NCI-H146 treated with DMSO at 0.1 percent for 48 hours (cell line): ENCODE data around the gene TMEM44.
"Not testable (repeated sequence)": the region's sequence is repeated elsewhere in the genome, so short reads cannot be mapped to it uniquely, and the experiment has no call there.

Experiments used
- DNase-seq: peaks from one replicate; lab custom pipeline; 2025; ENCODE audit not compliant: unreplicated experiment; lab: John Stamatoyannopoulos, UW

Gene TMEM44

GRCh38 chr3:194647747-194648146 is 14.5 kb upstream of the TMEM44 start:
- DNase-seq: no peak

GRCh38 chr3:194642769-194643168 is 9.6 kb upstream of the TMEM44 start:
- no peak for DNase-seq

DNA sequence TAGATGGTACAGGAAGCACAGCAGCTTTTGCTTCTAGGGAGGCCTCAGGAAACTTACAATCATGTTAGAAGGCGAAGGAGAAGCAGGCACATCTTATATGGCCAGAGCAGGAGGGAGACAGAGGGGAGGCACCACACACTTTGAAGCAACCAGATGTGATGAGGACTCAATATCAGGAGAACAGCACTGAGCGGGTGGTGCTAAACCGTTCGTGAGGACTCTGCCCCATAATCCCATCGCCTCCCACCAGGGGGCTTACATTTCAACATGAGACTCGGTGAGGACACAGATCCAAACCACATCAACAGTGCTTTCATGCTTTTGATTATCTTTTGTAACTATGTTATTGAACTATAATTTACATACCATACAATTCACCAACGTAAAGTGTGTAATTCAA is 7.6 kb upstream of the TMEM44 start:
- DNase-seq: no peak

- DNase-seq: no peak
Measured at GRCh38 chr3:194638991-194639605, 5.9 kb upstream of the TMEM44 start.

DNA sequence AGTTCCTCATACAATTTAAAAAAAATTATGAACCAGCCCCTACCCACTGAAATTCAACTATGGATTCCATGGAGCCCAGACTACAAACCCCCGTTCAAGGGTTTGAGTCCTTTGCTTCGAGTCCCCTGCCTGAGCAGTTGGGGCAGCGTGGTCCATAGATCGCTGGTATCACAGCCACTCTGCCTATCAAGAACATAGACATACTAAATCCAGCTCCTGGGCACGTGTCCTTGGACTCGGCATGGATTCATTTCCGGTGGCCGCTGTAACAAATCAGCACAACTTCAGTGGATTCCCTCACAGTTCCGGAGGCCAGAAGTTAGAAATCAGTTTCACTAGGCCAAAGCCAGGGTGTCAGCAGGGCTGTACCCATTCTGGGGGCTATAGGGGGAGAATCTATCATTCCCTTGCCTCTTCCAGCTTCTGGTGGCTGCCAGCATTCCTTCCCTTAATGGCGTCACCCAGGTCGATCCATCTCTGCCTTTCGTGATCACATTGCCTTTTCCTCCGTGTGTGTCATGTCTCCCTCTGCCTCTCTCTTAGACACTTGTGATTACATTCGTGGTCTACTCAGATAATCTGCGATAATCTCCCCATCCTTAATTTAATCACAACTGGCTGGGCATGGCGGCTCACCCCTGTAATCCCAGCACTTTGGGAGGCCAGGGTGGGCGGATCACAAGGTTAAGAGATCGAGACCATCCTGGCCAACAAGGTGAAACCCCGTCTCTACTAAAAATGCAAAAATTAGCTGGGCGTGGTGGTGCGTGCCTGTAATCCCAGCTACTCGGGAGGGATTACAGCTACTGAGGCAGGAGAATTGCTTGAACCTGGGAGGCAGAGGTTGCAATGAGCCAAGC is 4.6 kb upstream of the TMEM44 start:
- no peak for DNase-seq

- no peak for DNase-seq
Measured at GRCh38 chr3:194637066-194637465, 3.8 kb upstream of the TMEM44 start.

DNA sequence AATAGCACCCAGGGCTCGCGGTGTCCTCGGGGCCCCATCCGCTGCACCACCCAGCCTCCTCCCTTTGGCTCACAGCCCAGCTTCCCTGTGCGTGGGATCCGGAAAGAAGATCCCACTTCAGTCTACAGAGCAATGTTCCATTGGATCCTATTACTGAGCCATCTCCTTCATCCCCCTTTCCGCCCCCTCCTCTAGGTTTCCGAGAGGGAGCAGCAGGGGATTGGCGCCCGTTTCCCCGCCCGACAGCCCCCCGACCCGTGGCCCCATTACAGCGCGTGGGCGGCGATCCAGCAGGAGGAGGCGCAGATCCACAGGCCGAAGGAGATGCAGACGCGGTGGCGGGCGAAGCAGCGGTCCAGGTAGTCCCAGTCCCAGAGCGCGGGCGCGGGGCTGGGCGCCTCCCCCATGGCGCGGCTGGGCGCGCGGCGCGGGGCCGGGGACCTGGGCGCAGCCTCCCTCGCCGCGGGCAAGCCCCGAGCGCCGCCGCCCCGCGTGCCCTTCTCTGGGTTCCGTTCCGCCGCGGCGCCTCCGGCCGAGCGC is 340 bp downstream of the TMEM44 start:
- peak; percentile 77 for DNase-seq

DNA sequence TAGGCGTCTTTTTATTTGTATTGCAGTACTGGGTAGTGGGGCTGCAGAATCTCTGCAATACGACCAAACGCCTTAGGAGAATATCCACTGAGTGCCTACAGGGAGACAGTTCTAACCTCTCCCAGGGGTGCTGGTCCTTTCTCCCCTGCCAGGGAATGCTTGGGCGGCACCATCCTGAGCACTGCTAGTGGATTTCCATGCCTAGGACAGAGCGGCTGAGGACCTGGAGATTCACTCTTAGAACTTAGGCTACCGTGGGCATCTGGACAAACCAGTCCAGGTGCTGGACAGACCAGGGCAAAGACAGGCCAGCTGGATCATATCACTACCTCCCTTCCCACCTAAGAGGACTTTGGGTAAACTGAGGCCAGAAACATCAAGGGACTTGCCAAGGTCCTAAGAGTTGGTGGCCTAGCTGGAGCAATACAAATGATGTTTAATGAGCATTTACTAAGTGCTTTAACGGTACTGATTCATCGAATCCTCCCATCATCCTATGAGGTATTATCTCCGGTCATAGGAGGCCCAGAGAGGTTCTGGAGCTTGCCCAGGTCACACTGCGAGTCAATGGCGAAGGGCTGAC is 902 bp downstream of the TMEM44 start:
- DNase-seq: no peak

DNA sequence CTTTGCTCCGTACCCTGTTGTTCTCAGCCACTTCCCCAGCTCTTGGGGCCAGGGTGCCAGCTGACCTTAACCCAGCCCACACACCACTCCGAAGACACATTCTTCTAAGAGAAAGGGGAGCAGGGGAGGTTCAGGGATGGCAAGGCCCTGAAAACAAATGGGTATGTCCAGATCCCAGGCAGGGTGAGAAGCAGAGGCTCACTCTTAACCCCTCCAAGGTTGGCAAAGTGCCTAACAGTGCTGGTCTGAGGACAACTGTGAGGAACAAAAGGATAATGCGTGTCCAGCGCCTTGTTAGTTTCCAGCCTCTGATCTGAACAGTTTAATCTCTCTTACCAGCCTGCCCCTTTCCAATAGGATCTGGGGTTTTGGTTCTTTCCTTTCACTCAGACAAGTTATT is 1.5 kb downstream of the TMEM44 start:
- DNase-seq: no peak

DNA sequence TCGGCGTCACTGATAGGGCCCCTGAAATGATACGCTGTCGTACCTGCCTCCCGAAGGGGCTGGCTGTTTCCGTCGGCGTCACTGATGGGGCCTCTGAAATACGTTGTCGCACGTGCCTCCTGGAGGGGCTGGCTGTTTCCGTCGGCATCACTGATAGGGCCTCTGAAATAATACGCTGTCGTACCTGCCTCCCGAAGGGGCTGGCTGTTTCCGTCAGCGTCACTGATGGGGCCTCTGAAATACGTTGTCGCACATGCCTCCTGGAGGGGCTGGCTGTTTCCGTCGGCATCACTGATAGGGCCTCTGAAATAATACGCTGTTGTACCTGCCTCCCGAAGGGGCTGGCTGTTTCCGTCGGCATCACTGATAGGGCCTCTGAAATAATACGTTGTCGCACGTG is 2.5 kb downstream of the TMEM44 start:
- not testable (repeated sequence) for DNase-seq

DNA sequence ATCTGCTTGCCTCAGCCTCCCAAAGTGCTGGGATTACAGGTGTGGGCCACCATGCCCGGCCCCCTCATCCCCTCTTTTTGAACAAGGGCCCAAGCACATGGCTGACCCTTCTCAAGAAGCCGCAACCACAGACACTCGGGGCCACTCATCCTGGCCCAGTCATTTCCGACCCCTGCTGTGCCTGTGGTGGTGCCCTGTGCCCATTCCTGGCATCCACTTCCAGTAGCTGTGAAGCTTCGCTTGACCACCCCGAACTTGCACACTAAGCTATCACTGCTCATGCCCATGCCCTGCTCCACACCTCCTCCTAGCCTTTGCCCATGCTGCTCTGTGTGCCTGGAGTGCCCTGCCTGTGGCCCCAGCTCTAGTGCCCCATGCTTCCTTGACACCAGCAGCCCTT is 8.3 kb downstream of the TMEM44 start:
- DNase-seq: no peak

GRCh38 chr3:194623449-194624290 is 9.5 kb downstream of the TMEM44 start:
- DNase-seq: no peak

- DNase-seq: no peak
Measured at GRCh38 chr3:194622621-194623340, 10.4 kb downstream of the TMEM44 start.

- DNase-seq: no peak
Measured at GRCh38 chr3:194621947-194622346, 11.3 kb downstream of the TMEM44 start.

- no peak for DNase-seq
Measured at GRCh38 chr3:194620196-194620595, 13.0 kb downstream of the TMEM44 start.

GRCh38 chr3:194619741-194620140 is 13.5 kb downstream of the TMEM44 start:
- no peak for DNase-seq

DNA sequence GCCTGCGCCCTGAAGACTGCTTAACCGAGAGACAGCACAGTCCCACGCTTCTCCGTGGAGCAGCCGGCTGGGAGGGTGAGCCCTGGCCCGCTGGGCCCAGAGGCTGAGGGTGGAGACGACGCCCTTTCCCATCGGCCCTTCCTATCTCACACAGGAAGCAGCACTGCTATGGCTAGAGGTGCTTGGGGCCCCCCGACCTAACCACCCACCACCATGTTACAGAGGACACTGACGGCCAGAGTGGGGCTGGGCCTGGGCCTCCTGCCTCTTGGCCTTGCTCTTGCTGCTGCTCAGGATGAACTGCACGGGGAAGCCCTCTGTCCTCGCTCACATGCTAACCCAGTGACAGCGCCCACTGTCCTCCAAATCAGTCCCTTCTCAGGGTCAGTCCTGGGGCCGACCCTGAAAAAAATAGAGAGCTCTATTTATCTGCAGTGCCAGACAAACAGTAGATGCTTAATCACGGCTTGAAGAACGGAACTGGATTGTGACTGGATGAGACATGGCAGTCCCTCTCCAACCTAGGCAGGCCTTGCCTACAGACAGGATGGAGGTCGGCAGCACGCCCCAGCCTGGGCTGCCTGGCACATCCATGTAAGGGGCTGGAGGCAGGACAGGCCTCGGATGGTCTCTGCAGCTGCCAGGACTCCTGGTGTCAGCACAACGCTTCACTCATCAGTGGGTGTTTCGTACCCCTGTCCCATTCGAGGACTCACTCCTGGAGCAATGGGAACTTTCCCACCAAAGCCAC is 14.2 kb downstream of the TMEM44 start:
- no peak for DNase-seq

GRCh38 chr3:194617827-194618226 is 15.4 kb downstream of the TMEM44 start:
- DNase-seq: no peak

DNA sequence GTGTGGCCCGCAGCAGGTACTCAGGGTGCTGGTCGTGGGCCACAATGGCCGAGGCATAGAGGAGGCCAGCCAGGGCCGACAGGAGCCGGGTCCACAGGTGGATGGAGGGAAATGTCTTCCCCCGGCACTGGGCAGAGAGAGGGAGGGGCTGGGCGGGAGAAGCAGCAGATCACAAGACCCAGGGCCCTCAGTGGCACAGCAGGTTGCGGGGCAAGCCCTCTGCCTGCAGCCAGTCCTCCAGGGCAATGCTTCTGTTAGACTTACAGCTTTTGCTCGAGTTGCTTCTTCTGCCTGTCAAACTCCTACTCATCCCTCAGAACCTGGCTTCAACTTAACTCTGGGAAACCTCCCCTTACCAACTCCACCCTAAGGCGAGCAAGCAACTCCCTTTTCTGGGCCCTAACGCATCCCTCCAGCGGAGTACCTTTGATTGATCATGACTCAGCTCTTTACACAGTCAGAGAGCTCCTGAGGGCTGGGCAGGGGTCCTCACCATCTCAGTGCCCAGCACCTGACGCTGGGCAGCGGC is 16.0 kb downstream of the TMEM44 start:
- DNase-seq: no peak
